DND-41 (cell line): Measurements from ENCODE around the gene BMERB1.

Experiments used
- ATAC-seq: fragments of 200-7000 bp; cut with Tn5 transposase; 3 replicates; pipeline ENCODE4 v1.9.1; 2021; ENCODE audit warnings: low read depth; ENCODE audit not compliant: insufficient read depth
- DNase-seq: peaks from one replicate; pipeline ENCODE4 v3.0.0-alpha.2; 2020
- H2AFZ ChIP-seq: 2 replicates; pipeline ENCODE4 v1.6.0; 2012; ENCODE audit warnings: low read depth, low read length
- H3K27ac ChIP-seq: 2 replicates; pipeline ENCODE4 v1.5.1; 2012; ENCODE audit warnings: low read length, inconsistent platforms
- H3K27me3 ChIP-seq: fragments of 200-600 bp; sonication (generic); 2 replicates; pipeline ENCODE4 v1.6.0; 2012; ENCODE audit warnings: low read length, mild to moderate bottlenecking, inconsistent platforms; ENCODE audit not compliant: insufficient read depth, poor library complexity
- H3K36me3 ChIP-seq: 2 replicates; pipeline ENCODE4 v1.5.1; 2012; ENCODE audit warnings: low read length, inconsistent platforms; ENCODE audit not compliant: insufficient read depth
- H3K4me1 ChIP-seq: 2 replicates; pipeline ENCODE4 v1.5.1; 2012; ENCODE audit warnings: mild to moderate bottlenecking, low read length; ENCODE audit not compliant: insufficient read depth
- H3K4me2 ChIP-seq: 2 replicates; pipeline ENCODE4 v1.6.0; 2012; ENCODE audit warnings: mild to moderate bottlenecking, moderate library complexity, low read length, inconsistent platforms; ENCODE audit not compliant: insufficient read depth
- H3K4me3 ChIP-seq, 2 experiments: fragments of 200-600 bp in 1 of 2; shearing (Covaris generic) in 1 of 2; 2 replicates each; pipeline ENCODE4 v1.5.1; 2012 to 2016; ENCODE audit warnings: inconsistent platforms in 2 of 2, low read length in 2 of 2, mild to moderate bottlenecking in 2 of 2, low read depth in 1 of 2, moderate library complexity in 1 of 2
- H3K79me2 ChIP-seq: 2 replicates; pipeline ENCODE4 v1.6.0; 2012; ENCODE audit warnings: low read length, inconsistent platforms; ENCODE audit not compliant: insufficient read depth
- H3K9ac ChIP-seq: 2 replicates; pipeline ENCODE4 v1.6.0; 2012; ENCODE audit warnings: low read depth, mild to moderate bottlenecking, inconsistent platforms, low read length, moderate library complexity
- H3K9me3 ChIP-seq: 2 replicates; pipeline ENCODE4 v1.5.1; 2012; ENCODE audit warnings: low read length, moderate library complexity, mild to moderate bottlenecking, inconsistent platforms; ENCODE audit not compliant: insufficient read depth, severe bottlenecking
- H4K20me1 ChIP-seq: 2 replicates; pipeline ENCODE4 v1.6.0; 2012; ENCODE audit warnings: low read length; ENCODE audit not compliant: insufficient read depth
- EZH2 ChIP-seq: IDR thresholded peaks from 3 replicates; pipeline ENCODE4 v1.6.1; 2012; ENCODE audit warnings: borderline replicate concordance, low read depth, mild to moderate bottlenecking, moderate library complexity, low read length, inconsistent platforms; ENCODE audit not compliant: severe bottlenecking
- TF ChIP-seq, protein P1 (sequence below): IDR thresholded peaks from 2 replicates; pipeline ENCODE4 v1.5.1; 2012; ENCODE audit warnings: borderline replicate concordance, low read length, moderate library complexity, mild to moderate bottlenecking; ENCODE audit not compliant: poor library complexity, severe bottlenecking; ENCODE audit errors: extremely low read depth

BMERB1 gene

DNA sequence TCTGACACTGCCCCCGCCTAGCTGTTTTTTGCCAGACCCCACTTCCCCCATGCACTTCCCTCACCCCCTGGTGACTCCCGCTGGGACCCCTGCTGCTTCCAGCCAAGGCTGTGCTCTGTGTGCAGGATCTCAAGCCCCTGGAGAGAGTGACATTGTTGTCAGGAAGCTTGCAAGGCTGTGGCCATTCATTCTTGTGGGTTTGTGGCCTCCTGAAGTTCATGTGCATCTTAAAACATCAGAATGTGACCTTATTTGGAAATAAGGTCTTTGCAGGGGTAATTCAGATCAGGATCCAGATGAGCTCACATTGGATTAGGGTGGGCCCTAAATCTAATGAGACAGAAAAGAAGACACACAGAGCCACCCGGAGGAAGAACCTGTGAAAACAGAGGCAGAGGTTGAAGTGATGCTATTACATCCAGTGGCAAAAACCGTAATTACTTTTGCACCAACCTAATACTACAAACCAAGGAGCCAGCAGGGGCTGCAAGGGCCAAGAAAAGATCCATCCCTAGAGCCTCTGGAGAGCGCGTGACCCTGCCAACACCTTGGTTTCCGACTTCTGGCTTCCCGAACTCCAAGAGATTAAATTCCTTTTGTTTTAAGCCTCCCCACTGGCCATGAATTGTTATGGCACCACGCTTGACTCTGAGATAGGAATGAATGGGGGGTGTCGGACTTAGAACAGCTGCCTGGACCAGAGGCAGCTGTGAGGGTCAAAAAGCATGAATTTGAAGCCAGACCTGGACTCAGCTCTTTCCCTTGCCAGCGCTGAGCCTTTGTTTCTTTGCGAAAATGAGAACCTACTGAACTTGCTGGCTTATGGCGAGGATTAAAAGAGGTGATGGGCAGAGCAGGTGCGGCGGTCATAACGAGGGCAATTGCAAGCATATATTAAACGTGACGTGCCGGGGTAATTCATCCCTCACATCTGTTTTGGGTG is 75.5 kb downstream of the BMERB1 start:
- Histone ChIP-seq H3K9me3 (no peaks in the 10 kb centered on the region), H2AFZ (no peak overlapping the region), H3K27ac (no peak overlapping the region), H3K9ac (no peak overlapping the region), H3K27me3 (peaks cover 6% of the 10 kb centered on the region), H3K4me2 (no peak overlapping the region), H3K4me1 (no peaks in the 10 kb centered on the region), H3K4me3 (no peak overlapping the region), H3K36me3 (no peaks in the 10 kb centered on the region), H4K20me1 (peaks cover 2% of the 10 kb centered on the region; the same call in 1 of the 2 replicates), H3K79me2 (no peaks in the 10 kb centered on the region)
- ATAC-seq (peak; percentile 33; the same call in 1 of the 3 replicates), DNase-seq (peak; percentile 4)
- TF ChIP-seq, protein P1, sequence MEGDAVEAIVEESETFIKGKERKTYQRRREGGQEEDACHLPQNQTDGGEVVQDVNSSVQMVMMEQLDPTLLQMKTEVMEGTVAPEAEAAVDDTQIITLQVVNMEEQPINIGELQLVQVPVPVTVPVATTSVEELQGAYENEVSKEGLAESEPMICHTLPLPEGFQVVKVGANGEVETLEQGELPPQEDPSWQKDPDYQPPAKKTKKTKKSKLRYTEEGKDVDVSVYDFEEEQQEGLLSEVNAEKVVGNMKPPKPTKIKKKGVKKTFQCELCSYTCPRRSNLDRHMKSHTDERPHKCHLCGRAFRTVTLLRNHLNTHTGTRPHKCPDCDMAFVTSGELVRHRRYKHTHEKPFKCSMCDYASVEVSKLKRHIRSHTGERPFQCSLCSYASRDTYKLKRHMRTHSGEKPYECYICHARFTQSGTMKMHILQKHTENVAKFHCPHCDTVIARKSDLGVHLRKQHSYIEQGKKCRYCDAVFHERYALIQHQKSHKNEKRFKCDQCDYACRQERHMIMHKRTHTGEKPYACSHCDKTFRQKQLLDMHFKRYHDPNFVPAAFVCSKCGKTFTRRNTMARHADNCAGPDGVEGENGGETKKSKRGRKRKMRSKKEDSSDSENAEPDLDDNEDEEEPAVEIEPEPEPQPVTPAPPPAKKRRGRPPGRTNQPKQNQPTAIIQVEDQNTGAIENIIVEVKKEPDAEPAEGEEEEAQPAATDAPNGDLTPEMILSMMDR, result no peak
- TF ChIP-seq EZH2, result no peak

DNA sequence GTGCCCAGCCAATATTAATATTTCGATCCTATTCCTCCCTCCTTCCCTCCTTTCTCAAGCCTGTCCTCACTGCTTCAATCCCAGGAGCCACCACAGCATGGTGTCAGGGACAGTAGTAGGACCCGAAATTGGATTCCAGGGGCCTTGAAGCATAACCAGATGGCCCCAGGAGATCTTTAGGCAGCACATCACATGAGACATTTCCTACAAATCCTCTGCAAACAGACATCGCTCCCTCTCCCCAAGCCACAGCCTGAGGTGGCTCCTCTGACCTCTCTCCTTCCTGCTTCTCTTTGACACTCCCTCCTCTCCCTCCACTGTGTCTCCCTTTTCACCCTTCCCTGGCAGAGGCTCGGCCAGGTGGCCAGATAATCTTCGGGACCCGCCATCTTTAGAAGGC is 76.6 kb downstream of the BMERB1 start:
- Histone ChIP-seq H3K79me2 (no peaks in the 10 kb centered on the region), H3K36me3 (no peaks in the 10 kb centered on the region), H3K27me3 (peaks cover 6% of the 10 kb centered on the region), H3K27ac (no peak overlapping the region), H4K20me1 (peaks cover 2% of the 10 kb centered on the region; the same call in 1 of the 2 replicates), H3K9me3 (no peaks in the 10 kb centered on the region), H3K4me1 (no peaks in the 10 kb centered on the region), H3K4me3 (no peak overlapping the region), H2AFZ (no peak overlapping the region), H3K4me2 (no peak overlapping the region), H3K9ac (no peak overlapping the region)
- no peak for DNase-seq
- no peak for ATAC-seq
- TF ChIP-seq, protein P1, result no peak
- no peak for TF ChIP-seq EZH2

DNA sequence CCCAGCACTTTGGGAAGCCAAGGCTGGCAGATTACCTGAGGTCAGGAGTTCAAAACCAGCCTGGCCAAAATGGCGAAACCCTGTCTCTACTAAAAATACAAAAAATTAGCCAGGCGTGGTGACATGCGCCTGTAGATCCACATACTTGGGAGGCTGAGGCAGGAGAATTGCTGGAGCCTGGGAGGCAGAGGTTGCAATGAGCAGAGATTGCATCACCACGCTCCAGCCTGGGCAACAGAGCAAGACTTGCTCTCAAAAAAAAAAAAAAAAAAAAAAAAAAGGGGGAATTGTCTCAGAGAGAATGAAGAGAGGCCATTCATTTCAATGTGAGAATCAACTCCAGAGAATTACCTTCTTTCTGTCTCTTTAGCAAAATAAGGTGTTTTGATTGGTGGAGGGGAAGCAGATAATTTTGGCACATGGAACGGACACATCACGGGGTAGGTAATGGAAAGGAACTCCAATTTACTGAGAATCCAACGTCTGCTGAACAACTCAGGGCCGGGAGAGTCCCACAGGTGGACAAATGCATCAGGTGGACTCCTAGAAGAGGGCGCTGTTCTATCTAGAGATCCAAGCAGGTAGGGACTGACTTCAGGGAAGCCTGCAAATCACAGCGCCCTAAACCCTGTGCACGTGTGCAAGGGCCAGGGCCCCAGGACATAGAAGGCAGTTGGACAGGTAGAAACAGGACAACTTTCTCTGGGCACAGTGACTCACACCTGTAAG is 77.5 kb downstream of the BMERB1 start:
- no peaks in the 10 kb centered on the region for H3K4me1 ChIP-seq
- no peak for ATAC-seq
- no peak overlapping the region for H3K9ac ChIP-seq
- no peaks in the 10 kb centered on the region for H3K36me3 ChIP-seq
- no peaks in the 10 kb centered on the region for H3K79me2 ChIP-seq
- H3K27ac ChIP-seq, result no peak overlapping the region
- H3K9me3 ChIP-seq, result no peaks in the 10 kb centered on the region
- H3K27me3 ChIP-seq, result peaks cover 6% of the 10 kb centered on the region
- H3K4me3 ChIP-seq, result no peak overlapping the region
- peaks cover 2% of the 10 kb centered on the region; the same call in 1 of the 2 replicates for H4K20me1 ChIP-seq
- no peak for DNase-seq
- TF ChIP-seq, protein P1, result no peak
- no peak for TF ChIP-seq EZH2
- no peak overlapping the region for H3K4me2 ChIP-seq
- no peak overlapping the region for H2AFZ ChIP-seq
